Measurements from ENCODE around the gene DOCK2. TPM values are rescaled to one million over a fixed set of nuclear protein-coding genes. Genes with fewer than 3 reads are reported as not detected.
"Not testable (repeated sequence)": the region's sequence is repeated elsewhere in the genome, so short reads cannot be mapped to it uniquely, and the experiment has no call there.

The DOCK2 gene
- total RNA-seq, 1 donor from 2014 or later = 303 TPM

DNA sequence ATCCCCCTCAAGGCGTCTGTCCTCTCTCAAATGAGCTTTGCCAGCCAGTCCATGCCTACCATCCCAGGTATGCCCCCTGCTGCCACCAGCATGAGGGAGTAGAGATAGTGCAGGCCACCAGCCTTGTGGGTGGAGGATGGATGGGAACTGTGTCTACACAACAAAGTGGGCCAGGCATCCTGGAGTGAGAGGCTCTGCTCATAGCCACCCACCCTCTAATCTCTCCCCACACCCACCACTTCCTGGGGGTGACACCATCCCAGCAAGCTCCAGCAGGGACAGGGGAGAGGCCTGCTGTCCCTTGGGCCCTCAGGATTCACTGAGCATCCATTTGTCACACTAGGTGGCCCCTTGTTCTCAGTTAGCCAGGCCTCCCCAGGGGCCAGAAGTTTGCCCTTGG is 443.1 kb downstream of the DOCK2 start:
- intact Hi-C loops (cut with micrococcal nuclease) = no loop called here

- intact Hi-C loops (cut with micrococcal nuclease) = no loop called here
Measured at GRCh38 chr5:170080786-170081445, 443.8 kb downstream of the DOCK2 start.

DNA sequence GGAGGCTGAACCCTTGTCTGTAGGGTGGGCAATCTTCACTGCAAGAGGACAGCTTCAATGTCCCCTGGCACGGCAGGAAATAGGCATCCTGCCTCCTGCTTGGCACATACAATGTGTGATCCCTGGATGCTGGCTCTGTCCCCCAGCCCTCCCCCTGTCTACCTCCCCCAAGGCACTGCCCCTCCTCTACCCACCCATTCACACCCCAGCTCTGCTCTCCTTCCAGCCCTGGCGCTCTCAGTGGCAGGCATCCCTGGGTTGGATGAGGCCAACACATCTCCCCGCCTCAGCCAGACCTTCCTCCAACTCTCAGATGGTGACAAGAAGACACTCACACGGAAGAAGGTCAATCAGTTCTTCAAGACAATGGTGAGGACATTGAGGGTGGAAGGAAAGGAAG is 444.5 kb downstream of the DOCK2 start:
- intact Hi-C loops (cut with micrococcal nuclease) = no loop called here

- intact Hi-C loops (cut with micrococcal nuclease) = no loop called here
Measured at GRCh38 chr5:170082701-170083100, 445.6 kb downstream of the DOCK2 start.

DNA sequence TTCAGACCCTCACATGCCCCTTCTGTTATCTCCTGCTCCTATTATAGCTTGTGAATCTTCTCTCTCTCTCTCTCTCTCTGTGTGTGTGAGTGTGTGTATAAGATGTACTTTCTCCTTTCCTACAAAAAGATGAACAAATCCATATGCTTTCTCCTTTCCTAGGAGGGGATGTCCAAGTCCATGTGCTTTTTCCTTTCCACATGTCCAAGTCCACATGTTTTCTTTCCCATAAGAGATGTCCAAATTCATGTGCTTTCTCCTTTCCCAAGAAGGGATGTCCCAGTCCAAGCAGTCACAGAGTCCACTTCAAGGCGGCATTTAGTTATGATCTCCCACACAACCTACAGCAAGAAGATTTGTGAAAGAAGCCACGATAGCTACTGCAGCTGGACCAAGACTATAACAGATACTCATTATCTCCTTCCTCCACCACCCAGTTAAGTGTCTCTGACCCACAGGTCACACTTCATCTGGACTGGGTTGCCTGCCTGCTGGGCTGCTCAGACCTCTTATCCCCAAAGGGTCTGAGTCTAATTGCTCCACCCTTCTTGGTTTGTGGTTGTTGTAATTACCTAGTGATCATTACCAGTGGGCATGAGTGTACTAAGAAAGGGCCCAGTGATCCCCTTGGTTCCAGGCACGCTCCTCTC is 450.2 kb downstream of the DOCK2 start:
- intact Hi-C loops (cut with micrococcal nuclease) = no loop called here

DNA sequence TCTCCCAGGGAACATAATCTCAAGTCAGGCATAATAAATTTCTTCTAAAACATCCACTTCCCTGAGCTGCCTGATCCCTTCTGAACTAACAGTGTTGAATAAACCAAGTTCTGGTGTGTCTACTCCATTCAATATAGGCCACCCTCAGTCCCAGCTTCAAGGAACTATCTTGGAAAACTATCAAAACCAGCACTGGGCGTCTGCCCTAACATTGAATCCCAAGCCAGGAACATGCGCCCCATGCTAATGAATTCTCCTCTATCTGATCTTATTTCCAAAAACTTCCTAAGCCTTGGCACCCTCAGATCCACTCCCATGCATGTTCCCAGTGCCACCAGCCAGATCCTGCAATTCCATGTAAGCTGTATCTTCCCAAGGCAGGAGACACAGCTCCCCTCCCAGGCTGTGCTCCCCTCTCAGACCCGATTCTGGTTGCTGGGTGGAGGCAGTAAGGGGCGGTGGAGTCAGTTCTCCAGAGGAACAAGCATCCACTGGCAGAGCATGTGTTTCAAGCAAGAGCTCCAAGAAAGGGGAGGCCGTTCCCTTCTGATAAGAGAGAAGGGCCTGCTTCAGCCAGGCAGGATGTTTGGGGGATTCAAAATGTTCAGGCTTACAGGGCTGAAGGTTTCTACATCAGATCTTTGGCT is 455.5 kb downstream of the DOCK2 start:
- intact Hi-C loops (cut with micrococcal nuclease) = no loop called here

- intact Hi-C loops (cut with micrococcal nuclease) = not testable (repeated sequence)
Measured at GRCh38 chr5:170094329-170094728, 457.3 kb downstream of the DOCK2 start.

GRCh38 chr5:170095646-170096045 is 458.6 kb downstream of the DOCK2 start:
- intact Hi-C loops (cut with micrococcal nuclease) = no loop called here

DNA sequence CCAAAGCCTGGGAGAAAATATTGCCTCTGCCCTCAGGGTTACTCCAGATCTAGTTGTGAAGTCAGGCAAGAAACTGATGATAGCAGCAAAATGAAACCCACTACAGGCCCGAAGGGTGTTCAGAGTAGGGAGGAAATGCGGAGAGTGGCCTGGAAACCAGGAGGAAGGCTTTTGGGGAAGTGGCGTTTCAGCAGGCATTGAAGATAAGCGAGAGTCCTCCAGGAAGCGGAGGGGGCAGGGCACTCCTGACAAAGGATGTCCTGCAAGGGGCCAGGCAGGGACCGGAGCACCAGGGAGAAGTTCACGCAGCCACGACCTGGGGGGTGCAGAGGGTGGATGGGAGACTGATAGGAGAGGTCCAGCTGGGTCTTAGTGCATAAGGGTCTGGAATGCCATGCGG is 460.9 kb downstream of the DOCK2 start:
- intact Hi-C loops (cut with micrococcal nuclease) = no loop called here

- intact Hi-C loops (cut with micrococcal nuclease) = loop anchor here (1.0 to 5.0 kb wide), 4 partner anchors 84 to 532 kb away; no protein-coding TSS in a partner anchor
Measured at GRCh38 chr5:170100066-170100943, 463.2 kb downstream of the DOCK2 start.

GRCh38 chr5:170103447-170103846 is 466.4 kb downstream of the DOCK2 start:
- intact Hi-C loops (cut with micrococcal nuclease) = loop anchor here (5.0 kb wide), 1 partner anchor 529 kb away; no protein-coding TSS in a partner anchor

DNA sequence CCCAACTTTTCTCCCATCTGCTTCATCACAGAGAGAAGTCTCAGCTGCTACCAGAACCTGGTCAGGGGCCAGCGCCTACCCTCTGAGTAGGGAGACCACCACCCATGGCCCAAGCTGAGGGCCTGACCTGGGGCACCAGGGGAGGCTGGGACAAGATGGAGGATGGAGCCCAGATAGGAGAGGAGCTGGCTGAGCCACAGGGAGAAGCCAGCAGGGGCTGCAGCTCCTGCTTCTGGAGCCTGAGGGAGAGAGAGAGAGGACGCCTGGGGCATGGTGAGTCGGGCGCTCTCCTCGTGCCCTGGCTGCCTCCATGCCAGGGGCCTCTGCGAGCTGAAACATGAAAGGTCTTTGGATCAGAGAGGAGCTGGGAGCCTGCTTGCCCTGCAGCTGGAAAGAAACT is 467.2 kb downstream of the DOCK2 start:
- intact Hi-C loops (cut with micrococcal nuclease) = loop anchor here (5.0 kb wide), 1 partner anchor 528 kb away; no protein-coding TSS in a partner anchor

DNA sequence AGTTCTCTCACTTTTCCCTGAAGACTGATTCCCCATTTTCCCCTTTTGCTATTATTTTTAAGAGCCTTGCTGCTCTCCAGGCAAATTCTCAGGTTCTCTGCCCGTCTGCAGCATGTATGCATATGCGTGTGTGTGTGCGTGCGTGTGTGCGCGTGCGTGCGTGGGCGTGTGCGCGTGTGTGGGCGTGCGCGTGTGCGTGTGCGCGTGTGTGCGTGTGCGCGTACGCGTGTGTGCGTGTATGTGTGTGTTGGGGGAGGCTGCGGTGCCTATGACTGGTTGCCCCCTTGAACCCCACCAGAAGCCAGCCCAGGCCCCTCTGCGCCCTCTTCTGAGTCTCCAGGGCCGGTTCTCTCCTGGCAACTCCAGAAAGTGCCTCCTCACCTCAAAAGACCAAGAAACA is 467.6 kb downstream of the DOCK2 start:
- intact Hi-C loops (cut with micrococcal nuclease) = loop anchor here (5.0 kb wide), 1 partner anchor 528 kb away; no protein-coding TSS in a partner anchor

DNA sequence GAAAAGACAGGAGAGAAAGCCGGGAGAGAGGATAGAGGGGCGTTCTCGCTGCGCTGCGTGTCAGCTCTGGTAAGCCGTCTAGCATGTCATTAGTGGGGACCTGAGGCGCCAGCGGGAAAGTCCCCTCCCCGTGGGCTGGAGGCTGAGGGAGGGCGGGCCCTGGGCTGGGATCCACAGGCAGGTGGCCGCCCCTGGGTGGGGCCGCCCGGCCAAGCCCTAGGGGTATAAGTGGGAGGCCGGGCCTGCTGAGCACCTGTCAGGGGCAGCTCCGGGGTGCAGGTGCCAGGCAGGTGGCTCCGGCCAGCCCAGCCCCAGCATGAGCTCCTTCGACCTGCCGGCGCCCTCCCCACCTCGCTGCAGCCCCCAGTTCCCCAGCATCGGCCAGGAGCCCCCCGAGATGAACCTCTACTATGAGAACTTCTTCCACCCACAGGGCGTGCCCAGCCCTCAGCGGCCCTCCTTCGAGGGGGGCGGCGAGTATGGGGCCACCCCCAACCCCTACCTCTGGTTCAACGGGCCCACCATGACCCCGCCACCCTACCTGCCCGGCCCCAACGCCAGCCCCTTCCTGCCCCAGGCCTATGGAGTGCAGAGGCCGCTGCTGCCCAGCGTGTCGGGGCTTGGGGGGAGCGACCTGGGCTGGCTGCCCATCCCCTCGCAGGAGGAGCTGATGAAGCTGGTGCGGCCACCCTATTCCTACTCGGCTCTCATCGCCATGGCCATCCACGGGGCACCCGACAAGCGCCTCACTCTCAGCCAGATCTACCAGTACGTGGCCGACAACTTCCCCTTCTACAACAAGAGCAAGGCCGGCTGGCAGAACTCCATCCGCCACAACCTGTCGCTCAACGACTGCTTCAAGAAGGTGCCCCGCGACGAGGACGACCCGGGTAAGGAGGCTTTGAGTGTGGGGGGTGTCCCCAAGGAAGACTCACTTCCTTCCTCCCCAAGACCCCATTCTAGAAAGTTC is 468.9 kb downstream of the DOCK2 start, which contains the start of gene FOXI1:
TSS of gene FOXI1 (plus strand) at position 256 of the 970 bp plus-strand sequence. CDS start at position 317, 61 bp downstream.
- intact Hi-C loops (cut with micrococcal nuclease) = no loop called here

DNA sequence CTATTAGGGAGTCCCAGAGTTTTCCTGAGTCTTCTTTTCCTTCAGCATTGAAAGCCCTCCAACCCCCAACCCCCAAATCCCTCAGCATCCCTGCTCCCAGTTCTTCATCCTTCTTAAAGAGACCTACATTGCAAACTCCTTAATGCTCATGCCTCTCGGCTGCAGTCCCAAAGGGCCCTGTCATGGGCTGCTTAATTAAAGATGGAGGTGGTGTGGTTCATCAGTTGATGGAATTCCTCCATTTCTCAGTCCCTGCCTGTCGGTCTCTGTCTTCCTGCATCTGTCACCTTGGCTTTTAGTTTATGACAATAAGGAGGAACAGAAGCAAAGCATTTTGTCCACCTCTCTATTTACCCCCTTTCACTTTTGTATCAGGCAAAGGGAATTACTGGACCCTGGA is 470.6 kb downstream of the DOCK2 start:
- intact Hi-C loops (cut with micrococcal nuclease) = no loop called here

- intact Hi-C loops (cut with micrococcal nuclease) = no loop called here
Measured at GRCh38 chr5:170108266-170108785, 471.3 kb downstream of the DOCK2 start.

DNA sequence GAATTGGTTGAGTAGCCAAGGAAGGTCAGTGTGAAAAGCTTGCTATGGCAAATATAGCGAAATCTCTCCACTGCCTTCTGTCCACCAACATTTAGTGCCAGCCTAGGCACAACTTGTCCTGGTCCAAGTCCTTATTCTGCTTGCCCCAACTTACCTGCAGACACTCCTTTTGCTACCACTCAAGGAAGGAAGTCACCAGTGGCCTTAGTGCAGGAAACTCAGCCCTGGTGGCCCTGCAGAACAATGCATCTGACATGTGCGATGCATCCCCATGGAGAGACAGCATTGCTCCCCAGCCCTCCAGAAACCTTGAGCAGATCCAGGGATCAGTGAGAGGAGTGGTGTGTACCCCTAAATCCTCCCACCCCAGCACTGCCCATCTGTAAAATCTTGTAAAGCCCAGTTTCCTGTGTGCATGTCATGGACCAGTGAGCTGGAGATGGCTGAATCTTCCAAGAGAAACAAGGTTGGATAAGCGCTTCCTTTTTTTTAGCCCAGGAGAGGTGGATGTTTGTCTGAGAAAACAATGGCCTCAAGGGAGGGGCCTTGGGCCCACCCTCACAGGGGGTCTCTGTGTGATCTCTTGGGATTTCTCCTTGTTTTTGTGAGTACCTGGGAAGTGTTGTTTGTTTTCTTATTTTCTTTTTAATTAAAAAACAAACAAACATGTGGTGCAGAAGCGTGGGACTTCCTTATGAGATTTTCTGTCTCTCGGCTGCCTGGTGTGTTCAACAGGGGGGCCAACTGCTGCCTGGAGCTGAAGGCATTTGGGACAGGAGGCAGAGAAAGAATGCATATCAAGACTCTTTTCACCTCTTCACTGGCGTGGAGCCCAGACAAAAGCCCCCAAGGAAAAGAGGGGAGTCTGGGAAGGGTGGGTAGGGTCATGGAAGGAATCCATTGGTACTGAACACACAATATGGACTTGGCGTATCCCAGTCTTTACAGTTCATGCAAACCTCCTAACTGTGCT is 472.3 kb downstream of the DOCK2 start:
- intact Hi-C loops (cut with micrococcal nuclease) = no loop called here

DNA sequence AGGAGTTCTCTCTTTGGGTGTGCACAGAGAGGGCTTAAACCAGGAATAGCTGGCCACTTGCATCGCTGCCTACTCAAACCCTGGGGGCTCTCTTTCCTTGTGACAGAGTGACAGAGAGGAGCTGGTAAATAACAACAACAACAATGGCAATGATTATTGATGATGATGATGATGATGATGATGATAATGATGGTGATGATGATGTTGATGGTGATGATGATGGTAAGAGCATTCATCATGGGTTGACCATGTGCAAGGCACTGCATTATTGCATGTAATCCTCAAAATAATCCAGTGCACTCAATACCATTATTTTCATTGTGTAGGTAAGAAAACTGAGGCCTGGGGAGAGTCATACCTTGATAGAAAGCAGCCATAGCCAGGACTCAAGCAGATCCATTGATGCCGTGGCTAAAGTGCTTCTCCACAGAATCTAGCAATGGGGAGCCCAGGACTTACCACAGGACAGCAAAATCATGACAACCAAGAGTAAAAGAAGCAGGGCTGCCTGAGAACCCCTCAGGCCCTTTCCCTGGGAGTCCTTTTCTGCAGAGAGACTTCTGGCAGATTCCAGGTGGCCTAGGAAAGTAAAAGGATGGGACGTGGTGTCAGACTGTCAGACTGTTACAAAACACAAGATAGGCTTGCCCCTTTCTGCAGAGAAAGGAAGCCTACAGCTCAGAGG is 473.5 kb downstream of the DOCK2 start:
- intact Hi-C loops (cut with micrococcal nuclease) = no loop called here

All from T-helper 2 cell treated with Interferon-gamma antibody and Interleukin-4, amounts not matched to agents 100 ng/mL and 5 ng/mL, for 36 hours (primary cell).